Sigmoid colon (tissue), 7 donors: Measurements from ENCODE around the gene SLC7A8. TPM values are rescaled to one million over a fixed set of nuclear protein-coding genes. Genes with fewer than 3 reads are reported as not detected.

Source experiments
- DNase-seq: peaks from one replicate; pipeline ENCODE4 v3.0.0-alpha.2; 2019
- H3K27ac ChIP-seq, 4 donors: fragments of 200-600 bp; sonication (generic); one replicate each; pipeline ENCODE4 v1.5.1; 2016 to 2019; ENCODE audit warnings: mild to moderate bottlenecking in 1 of 4
- H3K27me3 ChIP-seq, 3 donors: fragments of 200-600 bp; sonication (generic); one replicate each; pipeline ENCODE4 v1.5.1; 2019; ENCODE audit warnings: mild to moderate bottlenecking in 1 of 3
- H3K36me3 ChIP-seq, 4 donors: fragments of 200-600 bp; sonication (generic); one replicate each; pipeline ENCODE4 v1.5.1; 2016 to 2019
- H3K4me1 ChIP-seq, 4 donors: fragments of 200-600 bp; sonication (generic); one replicate each; pipeline ENCODE4 v1.5.1; 2017 to 2019
- H3K4me3 ChIP-seq, 4 donors: fragments of 200-600 bp; sonication (generic); one replicate each; pipeline ENCODE4 v1.5.1; 2017 to 2019; ENCODE audit warnings: mild to moderate bottlenecking in 2 of 4, moderate library complexity in 1 of 4
- H3K9me3 ChIP-seq, 4 donors: fragments of 200-600 bp in 3 of 4; sonication (generic) in 3 of 4; one replicate each; pipeline versions ENCODE4 v1.5.1 to v1.6.1; 2013 to 2019
- EP300 ChIP-seq, 4 donors: sonication (generic); formaldehyde crosslinking; IDR thresholded peaks; one replicate each; pipeline ENCODE4 v1.6.1; 2017; ENCODE audit warnings: antibody characterized with exemption in 4 of 4
- POLR2A ChIP-seq, 2 donors: fragments of 450-650 bp; IDR thresholded peaks; one replicate each; pipeline ENCODE4 v1.6.1; 2016; ENCODE audit warnings: antibody characterized with exemption in 2 of 2, mild to moderate bottlenecking in 2 of 2, moderate library complexity in 2 of 2
- POLR2AphosphoS5 ChIP-seq, 4 donors: sonication (generic); formaldehyde crosslinking; IDR thresholded peaks; one replicate each; pipeline ENCODE4 v1.6.1; 2017; ENCODE audit warnings: antibody characterized with exemption in 4 of 4
- WGBS, 2 donors: extraction: QIAGEN DNeasy Blood & Tissue Kit; methylation state at CpG; one replicate each; pipeline ENCODE4 v1.1.7; 2013; 5-methylcytosine and 5-hydroxymethylcytosine counted together
- intact Hi-C: fragments of 100-400 bp; cut with DNase I; formaldehyde crosslinking; loops from one replicate; pipeline ENCODE4 v1.15.1; 2023
- polyA plus RNA-seq, 3 donors: library from polyadenylated mRNA; stranded (reverse); fragments of 200-250 nt; gene quantifications; one replicate each; pipeline ENCODE4 v1.2.3, GENCODE V29; 2013
- total RNA-seq, 4 donors: library from RNA; depleted of rRNA; stranded (reverse); fragments of >200 nt; gene quantifications; one replicate each; pipeline ENCODE4 v1.1.0, GENCODE V29; 2016
- TF ChIP-seq, protein P1 (sequence below), 4 experiments: fragments of 450-650 bp in 3 of 4; fragments of 200-600 bp in 1 of 4; IDR thresholded peaks; one replicate each; pipeline ENCODE4 v1.5.1; 2016 to 2019; ENCODE audit warnings: antibody characterized with exemption in 4 of 4, mild to moderate bottlenecking in 3 of 4, moderate library complexity in 2 of 4
- donor health status: healthy with polysubstance abuse.
- donor health status: Bipolar disorder and iron deficiency.
- donor health status: healthy.

SLC7A8 gene
- total and polyA plus RNA-seq, 7 donors = 5.5 to 24.7 (median 13.2) TPM

DNA sequence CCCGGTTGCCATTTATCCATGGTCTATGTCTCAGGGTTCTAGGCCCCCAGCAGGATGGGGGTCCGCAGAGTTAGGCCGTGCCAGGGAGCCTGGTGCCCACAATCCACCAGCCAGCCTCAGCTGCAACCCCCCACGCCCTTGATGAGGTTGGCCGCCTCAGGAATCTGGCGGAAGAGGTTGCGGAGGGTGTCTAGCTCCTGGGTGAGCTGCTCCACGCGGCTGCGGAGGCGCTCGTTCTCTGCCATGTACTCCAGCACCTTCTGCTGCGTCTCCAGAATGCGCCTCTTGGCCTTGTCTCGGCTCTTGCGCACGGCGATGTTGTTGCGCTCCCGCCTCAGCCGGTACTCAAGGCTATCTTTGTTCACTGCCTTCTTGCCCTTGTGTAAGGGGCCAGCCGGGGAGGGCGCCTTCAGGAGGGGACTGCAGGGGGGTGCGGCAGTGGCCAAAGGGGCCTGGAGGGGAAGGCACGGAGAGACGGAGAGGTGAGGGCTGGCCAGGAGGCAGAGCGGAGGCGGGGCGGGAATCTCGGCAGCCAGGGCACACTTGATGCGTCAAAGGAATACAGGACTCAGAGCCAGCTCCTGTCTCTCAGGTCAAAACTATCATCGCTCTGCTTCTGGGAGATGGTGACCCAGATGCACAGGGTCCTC is 66.0 kb downstream of the SLC7A8 start:
- Histone ChIP-seq H3K27ac (no peak overlapping the region), H3K9me3 (no peaks in the 10 kb centered on the region), H3K4me1 (peaks cover 0 to 11% (median 9%) of the 10 kb centered on the region in 4 donors), H3K27me3 (peaks cover 0 to 18% (median 3%) of the 10 kb centered on the region in 3 donors), H3K4me3 (no peak overlapping the region), H3K36me3 (no peaks in the 10 kb centered on the region)
- TF ChIP-seq EP300 (IDR thresholded peaks at IDR 0.05) = no peak
- TF ChIP-seq, protein P1, sequence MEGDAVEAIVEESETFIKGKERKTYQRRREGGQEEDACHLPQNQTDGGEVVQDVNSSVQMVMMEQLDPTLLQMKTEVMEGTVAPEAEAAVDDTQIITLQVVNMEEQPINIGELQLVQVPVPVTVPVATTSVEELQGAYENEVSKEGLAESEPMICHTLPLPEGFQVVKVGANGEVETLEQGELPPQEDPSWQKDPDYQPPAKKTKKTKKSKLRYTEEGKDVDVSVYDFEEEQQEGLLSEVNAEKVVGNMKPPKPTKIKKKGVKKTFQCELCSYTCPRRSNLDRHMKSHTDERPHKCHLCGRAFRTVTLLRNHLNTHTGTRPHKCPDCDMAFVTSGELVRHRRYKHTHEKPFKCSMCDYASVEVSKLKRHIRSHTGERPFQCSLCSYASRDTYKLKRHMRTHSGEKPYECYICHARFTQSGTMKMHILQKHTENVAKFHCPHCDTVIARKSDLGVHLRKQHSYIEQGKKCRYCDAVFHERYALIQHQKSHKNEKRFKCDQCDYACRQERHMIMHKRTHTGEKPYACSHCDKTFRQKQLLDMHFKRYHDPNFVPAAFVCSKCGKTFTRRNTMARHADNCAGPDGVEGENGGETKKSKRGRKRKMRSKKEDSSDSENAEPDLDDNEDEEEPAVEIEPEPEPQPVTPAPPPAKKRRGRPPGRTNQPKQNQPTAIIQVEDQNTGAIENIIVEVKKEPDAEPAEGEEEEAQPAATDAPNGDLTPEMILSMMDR (IDR thresholded peaks at IDR 0.05) = no peak
- TF ChIP-seq POLR2A (IDR thresholded peaks at IDR 0.05) = no peak
- TF ChIP-seq POLR2AphosphoS5 (IDR thresholded peaks at IDR 0.05) = no peak
- intact Hi-C loops = no loop called here
- DNase-seq = peak; percentile 42
- 90% methylated on average over 32 of the region's 32 CpGs for WGBS, 2 donors

DNA sequence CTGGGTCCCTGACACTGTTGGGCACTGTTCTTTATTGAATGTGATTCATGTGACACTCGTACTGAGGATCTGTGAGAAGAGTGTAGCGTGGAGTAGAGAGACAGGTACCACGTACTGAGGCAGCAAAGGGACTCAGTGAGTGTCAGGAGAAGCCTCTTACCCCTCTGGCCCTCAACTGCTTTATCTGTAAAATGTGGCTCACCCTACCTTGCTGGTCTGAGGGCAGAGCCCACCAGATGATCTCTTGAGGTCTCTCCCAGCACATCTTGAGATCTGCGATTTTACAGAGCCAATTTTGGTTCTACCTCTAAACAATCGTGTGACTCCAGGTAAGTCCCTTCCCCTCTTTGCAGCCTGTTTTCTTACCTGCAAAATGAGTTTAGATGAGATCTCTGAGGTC is 67.5 kb downstream of the SLC7A8 start:
- Histone ChIP-seq H3K27me3 (peaks cover 0 to 26% (median 3%) of the 10 kb centered on the region in 3 donors), H3K36me3 (no peaks in the 10 kb centered on the region), H3K27ac (no peak overlapping the region), H3K9me3 (no peaks in the 10 kb centered on the region), H3K4me1 (peaks cover 0 to under 1% (median under 1%) of the 10 kb centered on the region in 4 donors), H3K4me3 (no peak overlapping the region)
- TF ChIP-seq EP300 (IDR thresholded peaks at IDR 0.05) (no peak), POLR2AphosphoS5 (IDR thresholded peaks at IDR 0.05) (no peak), POLR2A (IDR thresholded peaks at IDR 0.05) (no peak)
- TF ChIP-seq, protein P1 (IDR thresholded peaks at IDR 0.05) = no peak
- intact Hi-C loops = no loop called here
- DNase-seq = no peak
- 83 to 88% methylated on average over 5 of the region's 5 CpGs for WGBS, 2 donors

DNA sequence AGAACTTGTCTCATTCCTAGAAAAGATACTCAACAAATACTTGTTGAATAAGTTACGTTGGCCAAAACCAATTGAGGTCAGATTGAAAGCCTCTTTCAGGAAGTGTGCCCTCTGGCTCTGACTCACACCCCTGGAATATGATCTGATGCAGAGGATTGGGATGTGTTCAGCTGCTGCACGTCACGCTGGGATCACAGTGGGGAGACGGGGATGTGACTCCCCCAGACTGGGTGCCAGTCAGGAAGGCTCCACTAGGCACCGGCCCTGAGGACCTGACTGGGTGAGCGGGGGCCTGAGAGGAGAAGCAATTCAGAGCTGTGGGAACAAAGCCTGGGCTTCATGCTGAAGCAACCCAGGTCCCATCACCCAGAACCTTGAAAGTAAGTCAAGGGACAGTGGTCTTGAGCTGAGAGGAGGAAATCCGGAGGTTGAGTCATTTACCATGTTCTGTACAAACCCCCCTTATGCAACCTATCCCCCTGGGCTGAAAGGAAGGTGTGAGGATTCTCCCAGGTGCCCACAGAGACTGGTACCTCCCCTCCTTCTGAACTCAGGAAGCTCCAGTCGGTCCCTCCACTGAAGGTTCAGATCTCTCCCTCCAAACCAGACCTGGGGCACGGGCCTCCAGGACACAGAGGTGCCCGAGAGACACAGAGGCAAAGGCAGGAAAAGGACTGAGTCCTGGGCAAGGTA is 68.3 kb downstream of the SLC7A8 start:
- Histone ChIP-seq H3K9me3 (no peaks in the 10 kb centered on the region), H3K27ac (no peak overlapping the region), H3K36me3 (no peaks in the 10 kb centered on the region), H3K27me3 (peaks cover 0 to 26% (median 3%) of the 10 kb centered on the region in 3 donors), H3K4me1 (no peaks in the 10 kb centered on the region), H3K4me3 (no peak overlapping the region)
- intact Hi-C loops = no loop called here
- DNase-seq = peak; percentile 58
- TF ChIP-seq POLR2AphosphoS5 (IDR thresholded peaks at IDR 0.05) = no peak
- no peak for TF ChIP-seq POLR2A (IDR thresholded peaks at IDR 0.05)
- TF ChIP-seq, protein P1 (IDR thresholded peaks at IDR 0.05) = no peak
- WGBS, 2 donors = 72 to 77% methylated on average over 10 of the region's 10 CpGs

DNA sequence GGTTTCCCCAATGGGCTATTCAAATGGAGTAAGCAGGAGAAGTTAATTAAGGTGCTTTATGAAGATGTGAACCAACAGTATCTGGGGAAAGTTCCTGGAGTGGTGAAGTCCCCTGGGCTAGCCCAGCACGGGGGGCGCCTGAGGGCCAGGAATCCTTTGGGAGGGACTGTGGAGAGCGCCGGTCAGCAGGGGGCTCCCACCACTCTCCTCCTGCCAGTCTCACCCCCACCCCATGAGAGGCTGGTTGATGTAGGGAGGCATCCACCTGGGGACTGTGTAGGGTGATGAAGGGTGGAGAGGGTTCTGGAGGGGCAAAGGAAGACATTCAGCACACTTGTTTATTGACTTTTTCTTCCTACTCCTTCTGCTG is 68.8 kb downstream of the SLC7A8 start:
- 71 to 79% methylated on average over 4 of the region's 4 CpGs for WGBS, 2 donors
- Histone ChIP-seq H3K4me3 (no peak overlapping the region), H3K9me3 (no peaks in the 10 kb centered on the region), H3K36me3 (no peaks in the 10 kb centered on the region), H3K4me1 (no peaks in the 10 kb centered on the region), H3K27me3 (peaks cover 0 to 26% (median 3%) of the 10 kb centered on the region in 3 donors), H3K27ac (no peak overlapping the region)
- DNase-seq = peak; percentile 51
- TF ChIP-seq EP300 (IDR thresholded peaks at IDR 0.05) (no peak), POLR2A (IDR thresholded peaks at IDR 0.05) (no peak), POLR2AphosphoS5 (IDR thresholded peaks at IDR 0.05) (no peak)
- TF ChIP-seq, protein P1 (IDR thresholded peaks at IDR 0.05) = no peak
- intact Hi-C loops = no loop called here
